ENCODE results near the gene SEPTIN11.

Gene SEPTIN11

DNA sequence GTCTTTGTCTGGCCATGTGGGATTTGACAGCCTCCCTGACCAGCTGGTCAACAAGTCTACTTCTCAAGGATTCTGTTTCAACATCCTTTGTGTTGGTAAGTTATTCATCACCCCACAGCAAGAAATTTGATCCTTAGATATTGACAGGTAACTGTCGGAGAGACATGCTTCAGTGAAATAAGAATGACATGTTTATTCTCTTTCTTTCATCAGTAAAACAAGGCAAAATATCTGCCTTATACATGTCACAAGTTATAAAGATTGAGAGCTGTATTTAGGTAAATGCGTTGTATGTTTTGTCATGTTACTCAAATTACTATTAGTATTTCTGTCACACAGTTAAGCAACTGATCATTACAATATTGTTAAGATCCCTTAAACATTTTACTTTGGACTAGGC, 46.9 kb downstream of the SEPTIN11 start:
- Histone ChIP-seq H3K23ac (ENCODE audit: low read depth, low read length, poor library complexity) (no peak overlapping the region), H3K36me3 (replicated peaks in 1 of 2; ENCODE audit: control insufficient read depth in 2 of 2, insufficient read depth in 2 of 2, low read length in 2 of 2) (peaks cover 15 to 65% of the 10 kb centered on the region in 2 donors), H3K4me2 (ENCODE audit: insufficient read depth, low read length, poor library complexity, severe bottlenecking) (no peak overlapping the region), H2BK15ac (ENCODE audit: low read length) (no peak overlapping the region), H3K4me1 (ENCODE audit: control insufficient read depth in 2 of 2, insufficient read depth in 1 of 2, low read depth in 1 of 2, low read length in 2 of 2) (peaks cover 0 to 3% of the 10 kb centered on the region in 2 donors), H3K79me1 (ENCODE audit: low read depth, low read length) (no peaks in the 10 kb centered on the region), H3K27me3 (ENCODE audit: control insufficient read depth in 3 of 3, insufficient read depth in 3 of 3, low read depth in 1 of 3, low read length in 3 of 3) (no peaks in the 10 kb centered on the region), H3K4ac (ENCODE audit: low read length) (no peak overlapping the region), H2BK120ac (ENCODE audit: low read depth, low read length) (no peak overlapping the region), H2AK5ac (ENCODE audit: low read depth, low read length) (no peak overlapping the region), H3K9me3 (replicated peaks in 1 of 2; ENCODE audit: control insufficient read depth in 2 of 2, insufficient read depth in 1 of 2, low read depth in 1 of 2, low read length in 2 of 2) (peaks cover 0 to 2% of the 10 kb centered on the region in 2 donors), H2AFZ (ENCODE audit: low read length) (no peak overlapping the region), H3K18ac (ENCODE audit: low read length) (no peak overlapping the region), H2BK5ac (ENCODE audit: low read length) (no peak overlapping the region), H3K14ac (ENCODE audit: low read length) (no peak overlapping the region), H3K9ac (ENCODE audit: low read depth, low read length, poor library complexity) (no peak overlapping the region), H4K91ac (ENCODE audit: low read depth, low read length, poor library complexity) (no peak overlapping the region), H3K4me3 (ENCODE audit: low read length in 2 of 2) (no peak overlapping the region), H3K27ac (replicated peaks; ENCODE audit: low read length) (no peak overlapping the region), H2BK12ac (ENCODE audit: low read length) (no peak overlapping the region), H4K8ac (ENCODE audit: low read depth, low read length) (no peak overlapping the region)
- DNase-seq (ENCODE audit: low spot score) = no peak
- no CpG with 5 or more reads among the region's 2 CpGs for WGBS, 2 donors (ENCODE audit: extremely low coverage in 2 of 2, insufficient read length in 2 of 2, insufficient replicate concordance in 1 of 2)

DNA sequence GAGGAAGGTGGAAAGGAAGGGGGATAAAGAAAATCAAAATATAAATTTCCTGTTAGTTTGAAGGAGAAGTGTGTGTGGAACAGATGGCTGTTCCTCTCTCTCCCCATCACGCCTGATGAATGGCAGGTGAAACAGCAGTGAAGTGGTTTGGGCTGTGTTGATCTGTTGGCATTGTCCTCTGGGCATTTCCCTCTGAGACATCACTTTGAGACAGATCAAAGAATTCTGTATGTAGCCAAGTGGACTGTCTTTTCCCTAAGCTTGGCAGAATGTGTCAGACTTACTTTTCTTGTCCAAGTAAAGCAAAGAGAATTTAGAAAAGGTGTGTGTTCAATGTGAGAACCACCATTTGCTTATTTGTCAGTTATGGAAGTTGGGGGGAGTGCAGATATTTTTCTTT, 47.5 kb downstream of the SEPTIN11 start:
- Histone ChIP-seq H3K9me3 (replicated peaks in 1 of 2; ENCODE audit: control insufficient read depth in 2 of 2, insufficient read depth in 1 of 2, low read depth in 1 of 2, low read length in 2 of 2) (peaks cover 0 to 2% of the 10 kb centered on the region in 2 donors), H3K36me3 (replicated peaks in 1 of 2; ENCODE audit: control insufficient read depth in 2 of 2, insufficient read depth in 2 of 2, low read length in 2 of 2) (peaks cover 15 to 65% of the 10 kb centered on the region in 2 donors), H4K91ac (ENCODE audit: low read depth, low read length, poor library complexity) (no peak overlapping the region), H3K23ac (ENCODE audit: low read depth, low read length, poor library complexity) (no peak overlapping the region), H3K9ac (ENCODE audit: low read depth, low read length, poor library complexity) (no peak overlapping the region), H3K14ac (ENCODE audit: low read length) (no peak overlapping the region), H3K18ac (ENCODE audit: low read length) (no peak overlapping the region), H2BK120ac (ENCODE audit: low read depth, low read length) (no peak overlapping the region), H2BK5ac (ENCODE audit: low read length) (no peak overlapping the region), H3K79me1 (ENCODE audit: low read depth, low read length) (no peaks in the 10 kb centered on the region), H3K27me3 (ENCODE audit: control insufficient read depth in 3 of 3, insufficient read depth in 3 of 3, low read depth in 1 of 3, low read length in 3 of 3) (no peaks in the 10 kb centered on the region), H4K8ac (ENCODE audit: low read depth, low read length) (no peak overlapping the region), H2BK12ac (ENCODE audit: low read length) (no peak overlapping the region), H3K4me3 (ENCODE audit: low read length in 2 of 2) (no peak overlapping the region), H3K4ac (ENCODE audit: low read length) (no peak overlapping the region), H3K27ac (replicated peaks; ENCODE audit: low read length) (no peak overlapping the region), H2AK5ac (ENCODE audit: low read depth, low read length) (no peak overlapping the region), H2AFZ (ENCODE audit: low read length) (no peak overlapping the region), H3K4me2 (ENCODE audit: insufficient read depth, low read length, poor library complexity, severe bottlenecking) (no peak overlapping the region), H3K4me1 (ENCODE audit: control insufficient read depth in 2 of 2, insufficient read depth in 1 of 2, low read depth in 1 of 2, low read length in 2 of 2) (peaks cover 3 to 5% of the 10 kb centered on the region in 2 donors), H2BK15ac (ENCODE audit: low read length) (no peak overlapping the region)
- WGBS, 2 donors (ENCODE audit: extremely low coverage in 2 of 2, insufficient read length in 2 of 2, insufficient replicate concordance in 1 of 2) = no CpG with 5 or more reads among the region's 1 CpG
- DNase-seq (ENCODE audit: low spot score) = no peak

DNA sequence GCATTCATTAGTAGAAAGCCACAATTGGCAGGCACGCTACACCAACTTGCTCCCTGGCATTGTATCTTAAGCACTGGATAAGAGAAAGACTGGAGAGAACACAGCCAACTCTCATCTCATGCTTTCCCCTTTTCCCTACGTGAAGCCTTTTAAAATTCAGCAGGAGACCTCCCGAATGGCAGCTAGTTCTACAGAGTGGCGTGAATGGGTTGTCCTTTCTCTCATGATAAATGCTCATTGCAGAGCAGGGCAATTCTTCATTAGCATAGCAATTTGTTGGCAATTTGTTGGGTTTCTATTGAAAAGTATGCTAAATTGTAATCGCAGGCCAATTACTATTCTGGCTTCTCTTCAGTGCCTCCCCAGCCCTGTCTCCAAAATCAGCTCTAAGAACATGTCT, 48.0 kb downstream of the SEPTIN11 start:
- Histone ChIP-seq H2BK120ac (ENCODE audit: low read depth, low read length) (no peak overlapping the region), H4K8ac (ENCODE audit: low read depth, low read length) (no peak overlapping the region), H3K36me3 (replicated peaks in 1 of 2; ENCODE audit: control insufficient read depth in 2 of 2, insufficient read depth in 2 of 2, low read length in 2 of 2) (peaks cover 15 to 65% of the 10 kb centered on the region in 2 donors), H3K14ac (ENCODE audit: low read length) (no peak overlapping the region), H2BK5ac (ENCODE audit: low read length) (no peak overlapping the region), H3K4me2 (ENCODE audit: insufficient read depth, low read length, poor library complexity, severe bottlenecking) (no peak overlapping the region), H2AK5ac (ENCODE audit: low read depth, low read length) (no peak overlapping the region), H2AFZ (ENCODE audit: low read length) (no peak overlapping the region), H3K4ac (ENCODE audit: low read length) (no peak overlapping the region), H2BK15ac (ENCODE audit: low read length) (no peak overlapping the region), H3K4me1 (ENCODE audit: control insufficient read depth in 2 of 2, insufficient read depth in 1 of 2, low read depth in 1 of 2, low read length in 2 of 2) (peaks cover 4 to 9% of the 10 kb centered on the region in 2 donors), H3K4me3 (ENCODE audit: low read length in 2 of 2) (no peak overlapping the region), H3K27me3 (ENCODE audit: control insufficient read depth in 3 of 3, insufficient read depth in 3 of 3, low read depth in 1 of 3, low read length in 3 of 3) (no peaks in the 10 kb centered on the region), H3K9ac (ENCODE audit: low read depth, low read length, poor library complexity) (no peak overlapping the region), H3K79me1 (ENCODE audit: low read depth, low read length) (no peaks in the 10 kb centered on the region), H3K9me3 (replicated peaks in 1 of 2; ENCODE audit: control insufficient read depth in 2 of 2, insufficient read depth in 1 of 2, low read depth in 1 of 2, low read length in 2 of 2) (peaks cover 0 to 2% of the 10 kb centered on the region in 2 donors), H2BK12ac (ENCODE audit: low read length) (no peak overlapping the region), H3K27ac (replicated peaks; ENCODE audit: low read length) (no peak overlapping the region), H3K23ac (ENCODE audit: low read depth, low read length, poor library complexity) (no peak overlapping the region), H3K18ac (ENCODE audit: low read length) (no peak overlapping the region), H4K91ac (ENCODE audit: low read depth, low read length, poor library complexity) (no peak overlapping the region)
- WGBS, 2 donors (ENCODE audit: extremely low coverage in 2 of 2, insufficient read length in 2 of 2, insufficient replicate concordance in 1 of 2) = no CpG with 5 or more reads among the region's 5 CpGs
- no peak for DNase-seq (ENCODE audit: low spot score)

DNA sequence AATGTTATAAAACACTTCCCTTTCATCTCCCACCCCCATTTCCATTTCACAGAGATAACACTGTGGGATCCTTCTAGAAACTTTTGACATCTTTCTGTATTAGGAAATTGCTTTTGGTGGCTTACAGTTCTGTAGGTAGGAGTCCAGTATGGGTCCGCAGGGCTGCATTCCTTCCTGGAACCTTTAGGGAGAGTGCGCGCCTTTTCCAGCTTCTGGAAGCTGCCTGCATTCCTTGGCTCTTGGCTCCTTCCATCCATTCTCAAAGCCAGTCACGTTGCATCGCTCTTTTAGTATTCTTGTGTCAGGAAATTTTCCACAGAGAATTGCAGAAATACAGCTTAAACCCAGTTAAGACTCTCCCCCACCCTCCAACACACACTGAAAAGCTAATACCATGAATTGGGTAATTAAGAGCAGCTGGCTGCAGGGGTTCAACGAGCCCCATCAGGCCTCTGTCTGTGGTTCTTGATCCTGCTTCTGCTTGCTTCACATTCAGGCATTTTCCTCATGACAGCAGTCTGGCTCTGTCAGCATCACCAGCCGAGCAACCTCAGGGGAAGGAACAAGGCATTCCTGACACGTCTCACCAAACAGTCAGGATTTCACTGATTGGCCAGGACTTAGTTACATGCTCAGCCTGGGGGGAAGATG, 48.8 kb downstream of the SEPTIN11 start:
- no CpG with 5 or more reads among the region's 8 CpGs for WGBS, 2 donors (ENCODE audit: extremely low coverage in 2 of 2, insufficient read length in 2 of 2, insufficient replicate concordance in 1 of 2)
- peaks cover 17 to 73% of the 10 kb centered on the region in 2 donors for H3K36me3 ChIP-seq (replicated peaks in 1 of 2; ENCODE audit: control insufficient read depth in 2 of 2, insufficient read depth in 2 of 2, low read length in 2 of 2)

More for the DNA sequence above, 48.8 kb downstream of the SEPTIN11 start:
- H3K27me3 ChIP-seq (ENCODE audit: control insufficient read depth in 3 of 3, insufficient read depth in 3 of 3, low read depth in 1 of 3, low read length in 3 of 3) = no peaks in the 10 kb centered on the region
- H3K4me2 ChIP-seq (ENCODE audit: insufficient read depth, low read length, poor library complexity, severe bottlenecking) = no peak overlapping the region
- no peak for DNase-seq (ENCODE audit: low spot score)
- H3K4ac ChIP-seq (ENCODE audit: low read length) = no peak overlapping the region
- peaks cover 0 to 2% of the 10 kb centered on the region in 2 donors for H3K9me3 ChIP-seq (replicated peaks in 1 of 2; ENCODE audit: control insufficient read depth in 2 of 2, insufficient read depth in 1 of 2, low read depth in 1 of 2, low read length in 2 of 2)
- no peak overlapping the region for H3K4me3 ChIP-seq (ENCODE audit: low read length in 2 of 2)
- no peak overlapping the region for H2AFZ ChIP-seq (ENCODE audit: low read length)
- H3K4me1 ChIP-seq (ENCODE audit: control insufficient read depth in 2 of 2, insufficient read depth in 1 of 2, low read depth in 1 of 2, low read length in 2 of 2) = peaks cover 10 to 13% of the 10 kb centered on the region in 2 donors
- no peak overlapping the region for H3K18ac ChIP-seq (ENCODE audit: low read length)
- H2BK120ac ChIP-seq (ENCODE audit: low read depth, low read length) = no peak overlapping the region
- no peak overlapping the region for H2BK12ac ChIP-seq (ENCODE audit: low read length)
- H3K14ac ChIP-seq (ENCODE audit: low read length) = no peak overlapping the region
- H3K79me1 ChIP-seq (ENCODE audit: low read depth, low read length) = no peaks in the 10 kb centered on the region
- no peak overlapping the region for H2BK15ac ChIP-seq (ENCODE audit: low read length)
- H2BK5ac ChIP-seq (ENCODE audit: low read length) = no peak overlapping the region
- H3K23ac ChIP-seq (ENCODE audit: low read depth, low read length, poor library complexity) = no peak overlapping the region
- no peak overlapping the region for H3K27ac ChIP-seq (replicated peaks; ENCODE audit: low read length)
- no peak overlapping the region for H3K9ac ChIP-seq (ENCODE audit: low read depth, low read length, poor library complexity)
- H2AK5ac ChIP-seq (ENCODE audit: low read depth, low read length) = no peak overlapping the region
- H4K91ac ChIP-seq (ENCODE audit: low read depth, low read length, poor library complexity) = no peak overlapping the region
- no peak overlapping the region for H4K8ac ChIP-seq (ENCODE audit: low read depth, low read length)
